ENCODE measurements around the gene VPS13D. TPM values are rescaled to one million over a fixed set of nuclear protein-coding genes. Genes with fewer than 3 reads are reported as not detected.

VPS13D gene
- total and polyA plus RNA-seq, 10 of the 15 experiments (the other 5 are each of a cell fraction or from before 2014, with no cell fraction given): 1.4 to 16.9 (median 8.5) TPM

GRCh38 chr1:12473596-12474362 is 243.9 kb downstream of the VPS13D start:
- H3K4me3 ChIP-seq: no peak overlapping the region
- H3K27me3 ChIP-seq (replicated peaks in 1 of 2; ENCODE audit: control insufficient read depth in 2 of 2, insufficient read depth in 2 of 2, low read length in 1 of 2): no peaks in the 10 kb centered on the region
- H2AFZ ChIP-seq (ENCODE audit: control insufficient read depth, low read depth, low read length): no peak overlapping the region
- H3K4me2 ChIP-seq (ENCODE audit: control insufficient read depth, insufficient read depth): no peak overlapping the region
- ATAC-seq (no peak), DNase-seq (ENCODE audit: low read depth, low spot score) (no peak), FAIRE-seq (no peak)
- no peaks in the 10 kb centered on the region; a peak in 1 of 4 replicates for H3K36me3 ChIP-seq (ENCODE audit: control insufficient read depth in 2 of 2, insufficient read depth in 2 of 2, low read length in 1 of 2)
- no peak overlapping the region for H3K27ac ChIP-seq (ENCODE audit: control insufficient read depth, insufficient read depth)
- 94% methylated on average over 11 of the region's 11 CpGs for WGBS (ENCODE audit: insufficient coverage, insufficient replicate concordance, low lambda C conversion rate, missing lambda C conversion rate)
- no peaks in the 10 kb centered on the region for H4K20me1 ChIP-seq (ENCODE audit: control insufficient read depth, insufficient read depth)
- SMC1A ChIA-PET (ENCODE audit: uncharacterized antibody, unreplicated experiment): interaction anchor here (1.2 kb wide), 1 partner anchor 11 kb away, joined by 3 read pairs; no protein-coding TSS in a partner anchor
- in situ Hi-C loops (cut with MboI): no loop called here
- no peaks in the 10 kb centered on the region for H3K79me2 ChIP-seq (ENCODE audit: control insufficient read depth, insufficient read depth, low read length)
- no peak overlapping the region for H3K9ac ChIP-seq (ENCODE audit: control insufficient read depth, insufficient read depth, low read length)
- TF ChIP-seq STAT3 (IDR thresholded peaks at IDR 0.05; ENCODE audit: low read depth, low read length): no peak
- TF ChIP-seq IRF5 (IDR thresholded peaks at IDR 0.05; ENCODE audit: borderline replicate concordance): no peak
- no peak for TF ChIP-seq BHLHE40 (IDR thresholded peaks at IDR 0.05; ENCODE audit: borderline replicate concordance in 1 of 2, low read depth in 2 of 2, low read length in 1 of 2)
- TF ChIP-seq KLF5 (IDR thresholded peaks at IDR 0.05; ENCODE audit: partially characterized antibody): no peak
- TF ChIP-seq, protein P1, sequence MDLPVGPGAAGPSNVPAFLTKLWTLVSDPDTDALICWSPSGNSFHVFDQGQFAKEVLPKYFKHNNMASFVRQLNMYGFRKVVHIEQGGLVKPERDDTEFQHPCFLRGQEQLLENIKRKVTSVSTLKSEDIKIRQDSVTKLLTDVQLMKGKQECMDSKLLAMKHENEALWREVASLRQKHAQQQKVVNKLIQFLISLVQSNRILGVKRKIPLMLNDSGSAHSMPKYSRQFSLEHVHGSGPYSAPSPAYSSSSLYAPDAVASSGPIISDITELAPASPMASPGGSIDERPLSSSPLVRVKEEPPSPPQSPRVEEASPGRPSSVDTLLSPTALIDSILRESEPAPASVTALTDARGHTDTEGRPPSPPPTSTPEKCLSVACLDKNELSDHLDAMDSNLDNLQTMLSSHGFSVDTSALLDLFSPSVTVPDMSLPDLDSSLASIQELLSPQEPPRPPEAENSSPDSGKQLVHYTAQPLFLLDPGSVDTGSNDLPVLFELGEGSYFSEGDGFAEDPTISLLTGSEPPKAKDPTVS (IDR thresholded peaks at IDR 0.05; ENCODE audit: low read depth, low read length): no peak
- no peak for TF ChIP-seq PAX8 (IDR thresholded peaks at IDR 0.05)
- no peak for TF ChIP-seq SUPT20H (IDR thresholded peaks at IDR 0.05; ENCODE audit: borderline replicate concordance, control insufficient read depth, low read depth, low read length)
- RAD21 ChIA-PET (ENCODE audit: unreplicated experiment): no interaction called here
- H3K4me1 ChIP-seq (ENCODE audit: control insufficient read depth, insufficient read depth, low read length): no peaks in the 10 kb centered on the region
- peaks cover 1% of the 10 kb centered on the region; the same call in 1 of the 3 replicates for H3K9me3 ChIP-seq (replicated peaks; ENCODE audit: control insufficient read depth, insufficient read depth, low read length)
- POLR2A ChIA-PET: no interaction called here
- no TSS peak for BruUV-seq (replicated peaks)
- CTCF ChIA-PET: interaction anchor here (0.6 to 1.2 kb wide), 3 partner anchors 76 to 201 kb away, joined by 3 read pairs; no protein-coding TSS in a partner anchor
- intact Hi-C loops (cut with micrococcal nuclease; ENCODE audit: unreplicated experiment): no loop called here
